ENCODE results near the gene CCDC7.
"Not testable (repeated sequence)": the region's sequence is repeated elsewhere in the genome, so short reads cannot be mapped to it uniquely, and the experiment has no call there.

The CCDC7 gene

DNA sequence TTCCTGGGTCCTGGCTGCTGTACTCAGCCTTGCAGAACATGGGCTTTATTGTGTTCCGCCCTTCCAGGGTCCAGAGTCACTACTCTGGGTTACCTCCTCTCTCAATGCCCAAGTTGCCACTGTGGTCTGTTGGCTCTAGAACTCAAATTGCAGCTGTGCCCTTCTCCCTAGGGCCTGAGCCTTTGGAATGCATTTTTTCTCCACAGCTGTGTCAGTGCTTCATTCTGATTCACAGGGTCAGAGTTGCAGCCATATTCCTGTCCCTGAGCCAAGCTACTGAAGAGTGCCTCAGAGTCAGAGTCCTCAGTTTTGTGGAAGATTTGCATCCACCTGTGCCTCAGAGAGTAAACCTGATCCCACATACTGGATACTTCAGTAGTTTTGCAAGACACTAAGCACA is 344.5 kb downstream of the CCDC7 start:
- no peak overlapping the region for H4K8ac ChIP-seq (ENCODE audit: low read depth, low read length)
- no peak for DNase-seq (ENCODE audit: low spot score)
- no CpG with 5 or more reads among the region's 1 CpG for WGBS, 2 donors (ENCODE audit: extremely low coverage in 2 of 2, insufficient read length in 2 of 2, insufficient replicate concordance in 1 of 2)
- H2BK5ac ChIP-seq (ENCODE audit: low read length): no peak overlapping the region
- H2AK5ac ChIP-seq (ENCODE audit: low read depth, low read length): no peak overlapping the region
- no peak overlapping the region for H2BK12ac ChIP-seq (ENCODE audit: low read length)
- no peak overlapping the region for H3K9ac ChIP-seq (ENCODE audit: low read depth, low read length, poor library complexity)
- no peak overlapping the region for H3K4me2 ChIP-seq (ENCODE audit: insufficient read depth, low read length, poor library complexity, severe bottlenecking)
- peak overlapping the region in 1 of 2 donors; percentile 3 for H3K4me3 ChIP-seq (ENCODE audit: low read length in 2 of 2)
- H2BK120ac ChIP-seq (ENCODE audit: low read depth, low read length): no peak overlapping the region
- no peak overlapping the region for H2AFZ ChIP-seq (ENCODE audit: low read length)
- H3K18ac ChIP-seq (ENCODE audit: low read length): no peak overlapping the region
- H3K4me1 ChIP-seq (ENCODE audit: control insufficient read depth in 2 of 2, insufficient read depth in 1 of 2, low read depth in 1 of 2, low read length in 2 of 2): no peaks in the 10 kb centered on the region
- H4K91ac ChIP-seq (ENCODE audit: low read depth, low read length, poor library complexity): no peak overlapping the region
- H3K36me3 ChIP-seq (replicated peaks in 1 of 2; ENCODE audit: control insufficient read depth in 2 of 2, insufficient read depth in 2 of 2, low read length in 2 of 2): no peaks in the 10 kb centered on the region
- no peak overlapping the region for H3K23ac ChIP-seq (ENCODE audit: low read depth, low read length, poor library complexity)
- no peak overlapping the region for H3K14ac ChIP-seq (ENCODE audit: low read length)
- no peak overlapping the region for H2BK15ac ChIP-seq (ENCODE audit: low read length)
- H3K27me3 ChIP-seq (ENCODE audit: control insufficient read depth in 3 of 3, insufficient read depth in 3 of 3, low read depth in 1 of 3, low read length in 3 of 3): no peaks in the 10 kb centered on the region
- H3K4ac ChIP-seq (ENCODE audit: low read length): no peak overlapping the region
- no peaks in the 10 kb centered on the region for H3K79me1 ChIP-seq (ENCODE audit: low read depth, low read length)
- H3K27ac ChIP-seq (replicated peaks; ENCODE audit: low read length): no peak overlapping the region
- peaks cover 0 to 3% of the 10 kb centered on the region in 2 donors for H3K9me3 ChIP-seq (replicated peaks in 1 of 2; ENCODE audit: control insufficient read depth in 2 of 2, insufficient read depth in 1 of 2, low read depth in 1 of 2, low read length in 2 of 2)

DNA sequence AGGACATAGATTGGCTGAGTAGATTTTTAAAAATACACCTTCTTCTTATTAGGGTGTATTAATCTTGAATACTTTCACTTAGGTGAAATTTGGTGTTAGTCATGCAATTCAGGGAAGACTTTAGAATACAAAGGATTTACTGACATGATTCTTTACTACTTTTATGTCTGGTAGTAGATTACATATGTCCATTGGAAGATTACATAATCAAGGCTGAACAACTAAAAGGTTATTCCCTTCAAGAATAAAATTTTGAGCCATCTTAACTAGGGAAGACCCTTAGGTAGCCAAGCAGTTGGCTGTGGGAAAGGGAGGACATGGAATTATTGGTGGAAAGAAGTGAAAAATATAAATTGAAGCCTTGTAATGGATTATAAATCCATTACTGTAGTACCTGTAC is 347.1 kb downstream of the CCDC7 start:
- Histone ChIP-seq H3K4me2 (ENCODE audit: insufficient read depth, low read length, poor library complexity, severe bottlenecking) (no peak overlapping the region), H3K79me1 (ENCODE audit: low read depth, low read length) (no peaks in the 10 kb centered on the region), H3K27me3 (ENCODE audit: control insufficient read depth in 3 of 3, insufficient read depth in 3 of 3, low read depth in 1 of 3, low read length in 3 of 3) (no peaks in the 10 kb centered on the region), H3K9ac (ENCODE audit: low read depth, low read length, poor library complexity) (no peak overlapping the region), H4K8ac (ENCODE audit: low read depth, low read length) (no peak overlapping the region), H3K14ac (ENCODE audit: low read length) (no peak overlapping the region), H2AK5ac (ENCODE audit: low read depth, low read length) (no peak overlapping the region), H2BK12ac (ENCODE audit: low read length) (no peak overlapping the region), H4K91ac (ENCODE audit: low read depth, low read length, poor library complexity) (no peak overlapping the region), H3K9me3 (replicated peaks in 1 of 2; ENCODE audit: control insufficient read depth in 2 of 2, insufficient read depth in 1 of 2, low read depth in 1 of 2, low read length in 2 of 2) (no peaks in the 10 kb centered on the region), H3K4me1 (ENCODE audit: control insufficient read depth in 2 of 2, insufficient read depth in 1 of 2, low read depth in 1 of 2, low read length in 2 of 2) (no peaks in the 10 kb centered on the region), H3K23ac (ENCODE audit: low read depth, low read length, poor library complexity) (no peak overlapping the region), H3K18ac (ENCODE audit: low read length) (no peak overlapping the region), H3K4ac (ENCODE audit: low read length) (no peak overlapping the region), H3K36me3 (replicated peaks in 1 of 2; ENCODE audit: control insufficient read depth in 2 of 2, insufficient read depth in 2 of 2, low read length in 2 of 2) (no peaks in the 10 kb centered on the region), H3K4me3 (ENCODE audit: low read length in 2 of 2) (no peak overlapping the region), H2AFZ (ENCODE audit: low read length) (no peak overlapping the region), H3K27ac (replicated peaks; ENCODE audit: low read length) (no peak overlapping the region), H2BK15ac (ENCODE audit: low read length) (no peak overlapping the region), H2BK5ac (ENCODE audit: low read length) (no peak overlapping the region), H2BK120ac (ENCODE audit: low read depth, low read length) (no peak overlapping the region)
- no peak for DNase-seq (ENCODE audit: low spot score)

GRCh38 chr10:32795598-32796183 is 349.8 kb downstream of the CCDC7 start:
- Histone ChIP-seq H4K8ac (ENCODE audit: low read depth, low read length) (no peak overlapping the region), H3K14ac (ENCODE audit: low read length) (no peak overlapping the region), H3K4ac (ENCODE audit: low read length) (no peak overlapping the region), H2BK5ac (ENCODE audit: low read length) (no peak overlapping the region), H3K4me1 (ENCODE audit: control insufficient read depth in 2 of 2, insufficient read depth in 1 of 2, low read depth in 1 of 2, low read length in 2 of 2) (no peaks in the 10 kb centered on the region), H2BK12ac (ENCODE audit: low read length) (no peak overlapping the region), H3K9ac (ENCODE audit: low read depth, low read length, poor library complexity) (no peak overlapping the region), H3K27ac (replicated peaks; ENCODE audit: low read length) (no peak overlapping the region), H2AK5ac (ENCODE audit: low read depth, low read length) (no peak overlapping the region), H3K79me1 (ENCODE audit: low read depth, low read length) (no peaks in the 10 kb centered on the region), H2AFZ (ENCODE audit: low read length) (no peak overlapping the region), H2BK120ac (ENCODE audit: low read depth, low read length) (no peak overlapping the region), H3K18ac (ENCODE audit: low read length) (no peak overlapping the region), H3K4me3 (ENCODE audit: low read length in 2 of 2) (no peak overlapping the region), H3K23ac (ENCODE audit: low read depth, low read length, poor library complexity) (no peak overlapping the region), H2BK15ac (ENCODE audit: low read length) (no peak overlapping the region), H3K27me3 (ENCODE audit: control insufficient read depth in 3 of 3, insufficient read depth in 3 of 3, low read depth in 1 of 3, low read length in 3 of 3) (no peaks in the 10 kb centered on the region), H3K36me3 (replicated peaks in 1 of 2; ENCODE audit: control insufficient read depth in 2 of 2, insufficient read depth in 2 of 2, low read length in 2 of 2) (no peaks in the 10 kb centered on the region), H3K4me2 (ENCODE audit: insufficient read depth, low read length, poor library complexity, severe bottlenecking) (no peak overlapping the region), H4K91ac (ENCODE audit: low read depth, low read length, poor library complexity) (no peak overlapping the region), H3K9me3 (replicated peaks in 1 of 2; ENCODE audit: control insufficient read depth in 2 of 2, insufficient read depth in 1 of 2, low read depth in 1 of 2, low read length in 2 of 2) (no peaks in the 10 kb centered on the region)
- DNase-seq (ENCODE audit: low spot score): peak; percentile 14
- WGBS, 2 donors (ENCODE audit: extremely low coverage in 2 of 2, insufficient read length in 2 of 2, insufficient replicate concordance in 1 of 2): no CpG with 5 or more reads among the region's 2 CpGs

GRCh38 chr10:32797393-32797792 is 351.5 kb downstream of the CCDC7 start:
- not testable (repeated sequence) for H3K4me2 ChIP-seq (ENCODE audit: insufficient read depth, low read length, poor library complexity, severe bottlenecking); H3K4me1 ChIP-seq (ENCODE audit: control insufficient read depth in 2 of 2, insufficient read depth in 1 of 2, low read depth in 1 of 2, low read length in 2 of 2); DNase-seq (ENCODE audit: low spot score); H3K36me3 ChIP-seq (replicated peaks in 1 of 2; ENCODE audit: control insufficient read depth in 2 of 2, insufficient read depth in 2 of 2, low read length in 2 of 2); H3K4me3 ChIP-seq (ENCODE audit: low read length in 2 of 2); H2BK15ac ChIP-seq (ENCODE audit: low read length); H2BK5ac ChIP-seq (ENCODE audit: low read length); H3K79me1 ChIP-seq (ENCODE audit: low read depth, low read length); H4K91ac ChIP-seq (ENCODE audit: low read depth, low read length, poor library complexity); H3K9me3 ChIP-seq (replicated peaks in 1 of 2; ENCODE audit: control insufficient read depth in 2 of 2, insufficient read depth in 1 of 2, low read depth in 1 of 2, low read length in 2 of 2); H3K27ac ChIP-seq (replicated peaks; ENCODE audit: low read length); H2AFZ ChIP-seq (ENCODE audit: low read length); H2AK5ac ChIP-seq (ENCODE audit: low read depth, low read length); H3K23ac ChIP-seq (ENCODE audit: low read depth, low read length, poor library complexity); H3K18ac ChIP-seq (ENCODE audit: low read length); H3K27me3 ChIP-seq (ENCODE audit: control insufficient read depth in 3 of 3, insufficient read depth in 3 of 3, low read depth in 1 of 3, low read length in 3 of 3); H3K4ac ChIP-seq (ENCODE audit: low read length); H2BK120ac ChIP-seq (ENCODE audit: low read depth, low read length); H2BK12ac ChIP-seq (ENCODE audit: low read length); H3K9ac ChIP-seq (ENCODE audit: low read depth, low read length, poor library complexity); H4K8ac ChIP-seq (ENCODE audit: low read depth, low read length); H3K14ac ChIP-seq (ENCODE audit: low read length)
- no CpG with 5 or more reads among the region's 3 CpGs for WGBS, 2 donors (ENCODE audit: extremely low coverage in 2 of 2, insufficient read length in 2 of 2, insufficient replicate concordance in 1 of 2)
